ENCODE measurements around the gene ZNF865.

The ZNF865 gene

DNA sequence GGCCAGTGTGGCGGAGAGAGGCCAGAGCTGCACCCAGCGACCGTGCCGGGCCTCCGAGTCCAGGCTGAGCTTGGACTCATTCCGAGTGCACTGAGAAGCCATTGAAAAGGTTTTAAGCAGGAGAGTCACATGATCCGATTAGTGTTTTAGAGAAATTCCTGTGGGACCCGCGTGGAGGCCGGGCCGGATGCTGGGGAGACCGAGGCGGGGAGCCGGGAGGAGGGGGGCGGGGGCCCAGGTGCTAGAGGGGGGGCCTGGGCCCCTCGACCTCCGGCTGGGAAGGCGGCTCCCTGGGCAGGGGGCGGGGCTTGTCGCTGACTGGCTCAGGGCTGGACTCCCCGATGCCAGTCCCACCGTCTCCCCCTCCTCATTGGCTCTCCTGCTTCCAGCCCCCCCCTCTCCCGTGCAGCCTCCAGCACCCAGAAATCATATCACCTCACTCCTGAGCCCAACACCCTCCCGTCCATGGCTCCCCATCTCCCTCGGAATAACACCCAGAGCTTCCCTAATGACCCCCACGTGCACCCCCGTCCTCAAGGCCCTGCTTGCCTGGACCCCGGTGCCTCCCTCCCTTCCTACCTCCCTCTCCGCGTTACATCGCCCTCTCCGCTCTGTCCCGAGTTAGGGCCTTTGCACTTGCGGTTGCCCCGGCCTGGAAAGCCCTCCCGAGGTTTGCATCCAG is 19.6 kb upstream of the ZNF865 start:
- DNase-seq (ENCODE audit: low read depth): peak; percentile 63
- peak overlapping the region; percentile 21 for H3K4me3 ChIP-seq (ENCODE audit: low read depth, low read length)

DNA sequence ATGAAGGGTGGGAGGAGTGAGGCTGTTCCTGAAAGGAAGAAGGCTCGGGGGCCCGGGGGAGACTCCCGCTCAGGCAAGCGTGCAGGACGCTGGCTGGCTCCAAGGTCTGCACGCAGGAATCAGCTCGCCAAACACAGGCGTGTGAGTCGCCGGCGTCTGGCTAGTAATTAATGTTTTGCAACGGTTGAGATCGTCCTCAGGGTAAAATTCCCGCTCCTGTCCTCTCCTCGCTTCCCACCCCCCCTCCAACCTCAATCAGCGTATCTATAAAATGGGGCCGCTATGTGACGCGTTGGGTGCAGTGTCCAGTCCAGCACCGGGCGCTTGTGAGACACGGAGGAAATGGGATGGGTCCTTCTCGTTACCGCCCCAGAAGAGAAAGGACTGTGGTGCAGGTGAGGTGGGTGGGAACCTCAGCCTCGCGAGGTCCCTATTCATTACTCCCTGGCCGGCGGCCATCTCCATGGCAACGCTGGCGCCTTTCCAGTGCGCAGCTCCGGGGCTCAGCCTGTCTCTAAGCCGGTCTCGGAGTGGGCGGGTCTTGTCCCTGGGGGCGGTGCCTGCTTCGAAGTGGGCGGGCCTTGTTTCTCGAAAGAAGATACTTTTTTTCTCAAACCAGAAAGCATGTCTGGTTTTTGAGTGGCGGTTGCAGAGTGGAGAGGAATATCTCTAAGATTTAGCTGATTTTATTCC is 18.3 kb upstream of the ZNF865 start:
- H3K4me3 ChIP-seq (ENCODE audit: low read depth, low read length): peak overlapping the region; percentile 48
- peak; percentile 64 for DNase-seq (ENCODE audit: low read depth)

DNA sequence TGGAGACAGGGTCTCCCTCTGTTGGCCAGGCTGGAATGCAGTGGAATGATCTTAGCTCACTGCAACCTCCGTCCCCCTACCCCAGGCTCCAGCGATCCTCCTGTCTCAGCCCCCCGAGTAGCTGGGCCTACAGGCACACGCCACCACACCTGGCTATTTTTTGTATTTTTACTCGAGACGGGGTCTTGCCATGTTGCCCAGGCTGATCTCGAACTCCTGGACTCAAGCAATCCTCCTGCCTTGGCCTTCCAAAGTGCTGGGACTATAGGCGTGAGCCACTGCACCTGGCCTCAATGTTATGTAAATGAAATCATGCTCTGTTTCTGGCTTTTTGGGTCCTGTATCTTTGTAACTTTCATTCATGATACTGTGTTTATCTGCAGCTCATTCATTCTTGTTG is 16.7 kb upstream of the ZNF865 start:
- no peak for DNase-seq (ENCODE audit: low read depth)
- H3K4me3 ChIP-seq (ENCODE audit: low read depth, low read length): no peak overlapping the region

DNA sequence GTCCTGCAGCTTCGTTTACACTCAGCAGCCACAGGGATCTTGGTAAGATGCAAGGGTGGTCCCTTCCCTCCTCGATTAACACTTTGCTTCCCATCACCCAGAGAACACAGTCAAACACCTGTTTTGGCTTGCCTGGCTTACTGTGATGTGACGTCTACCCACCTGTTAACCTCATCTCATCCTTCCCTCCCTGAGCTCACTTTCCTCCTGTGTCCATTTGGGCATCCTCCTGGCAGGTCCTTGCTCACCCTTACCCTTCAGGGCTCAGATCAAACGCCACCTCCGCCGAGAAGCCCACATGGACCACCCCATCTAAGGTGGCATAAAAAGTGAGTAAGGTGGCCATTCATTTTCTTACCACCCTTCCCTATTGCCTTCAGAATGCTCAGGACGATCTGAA is 15.3 kb upstream of the ZNF865 start:
- H3K4me3 ChIP-seq (ENCODE audit: low read depth, low read length): no peak overlapping the region
- no peak for DNase-seq (ENCODE audit: low read depth)

DNA sequence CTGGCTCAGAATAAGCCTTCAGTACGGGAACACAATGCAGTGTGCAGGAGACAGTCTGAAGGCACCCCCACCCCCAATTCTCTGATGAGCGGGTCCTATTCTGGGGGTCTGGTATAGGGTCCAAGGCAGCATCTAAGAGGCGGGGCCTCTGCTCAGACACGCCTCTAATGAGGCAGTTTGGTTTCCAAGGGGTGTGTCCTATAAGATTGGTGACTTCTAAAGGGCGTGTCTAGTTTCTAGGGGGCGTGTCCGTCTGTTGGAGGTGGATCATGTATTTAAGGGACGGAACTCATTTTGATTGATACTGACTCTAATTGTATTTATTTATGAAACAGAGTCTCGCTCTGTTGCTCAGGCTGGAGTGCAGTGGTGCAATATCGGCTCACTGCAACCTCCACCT is 14.8 kb upstream of the ZNF865 start:
- no peak for DNase-seq (ENCODE audit: low read depth)
- no peak overlapping the region for H3K4me3 ChIP-seq (ENCODE audit: low read depth, low read length)

DNA sequence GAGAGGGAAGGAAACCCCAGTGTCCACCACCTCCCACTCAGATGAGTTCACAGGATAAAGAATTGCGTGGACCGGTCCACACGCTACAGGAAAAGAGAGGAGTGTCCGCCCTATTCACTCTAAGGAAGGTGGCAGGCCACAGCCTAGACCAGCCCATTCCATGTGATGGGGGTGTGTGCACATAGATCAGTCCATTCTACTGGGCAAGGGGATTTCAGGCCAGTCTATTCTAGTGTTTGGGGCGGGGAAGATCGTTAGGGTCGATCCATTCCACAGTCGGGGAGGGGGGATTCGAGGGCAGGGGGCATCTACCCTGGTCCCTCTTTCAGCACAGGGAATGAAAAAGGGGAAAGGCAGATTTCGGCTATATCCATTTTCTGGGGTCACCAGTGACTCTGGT is 13.9 kb upstream of the ZNF865 start:
- H3K4me3 ChIP-seq (ENCODE audit: low read depth, low read length): no peak overlapping the region
- no peak for DNase-seq (ENCODE audit: low read depth)

DNA sequence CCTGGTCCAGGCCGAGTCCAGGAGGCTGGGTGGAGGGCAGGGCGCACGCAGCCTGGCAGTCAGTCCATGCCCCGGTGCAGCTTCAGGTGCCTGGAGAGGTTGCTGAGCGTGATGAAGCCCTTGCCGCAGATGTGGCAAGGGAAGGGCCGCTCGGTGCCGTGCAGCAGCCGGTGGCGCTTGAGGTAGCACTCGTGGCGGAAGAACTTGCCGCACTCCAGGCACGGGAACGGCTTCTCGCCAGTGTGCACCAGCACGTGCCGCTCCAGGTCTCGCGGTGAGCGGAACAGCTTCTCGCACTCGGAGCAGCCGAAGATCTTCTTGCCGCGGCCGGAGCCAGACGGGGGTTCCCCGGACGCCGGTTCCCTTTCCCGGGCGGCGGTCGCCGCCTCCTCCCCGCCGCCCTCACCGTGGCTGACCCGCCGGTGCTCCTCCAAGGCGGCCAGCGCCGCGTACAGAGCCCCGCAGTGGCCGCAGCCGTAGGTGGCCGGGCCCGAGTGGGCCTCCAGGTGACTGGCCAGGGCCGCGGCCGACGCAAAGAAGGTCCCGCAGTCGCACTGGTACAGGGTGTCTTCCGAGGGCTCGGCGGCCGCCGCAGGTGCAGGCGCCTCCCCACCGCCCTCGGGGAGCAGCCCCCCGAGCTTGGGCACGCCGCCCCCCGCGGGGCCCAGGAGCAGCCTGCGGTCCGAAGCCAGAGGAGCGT is 12.9 kb upstream of the ZNF865 start:
- H3K4me3 ChIP-seq (ENCODE audit: low read depth, low read length): no peak overlapping the region
- no peak for DNase-seq (ENCODE audit: low read depth)

DNA sequence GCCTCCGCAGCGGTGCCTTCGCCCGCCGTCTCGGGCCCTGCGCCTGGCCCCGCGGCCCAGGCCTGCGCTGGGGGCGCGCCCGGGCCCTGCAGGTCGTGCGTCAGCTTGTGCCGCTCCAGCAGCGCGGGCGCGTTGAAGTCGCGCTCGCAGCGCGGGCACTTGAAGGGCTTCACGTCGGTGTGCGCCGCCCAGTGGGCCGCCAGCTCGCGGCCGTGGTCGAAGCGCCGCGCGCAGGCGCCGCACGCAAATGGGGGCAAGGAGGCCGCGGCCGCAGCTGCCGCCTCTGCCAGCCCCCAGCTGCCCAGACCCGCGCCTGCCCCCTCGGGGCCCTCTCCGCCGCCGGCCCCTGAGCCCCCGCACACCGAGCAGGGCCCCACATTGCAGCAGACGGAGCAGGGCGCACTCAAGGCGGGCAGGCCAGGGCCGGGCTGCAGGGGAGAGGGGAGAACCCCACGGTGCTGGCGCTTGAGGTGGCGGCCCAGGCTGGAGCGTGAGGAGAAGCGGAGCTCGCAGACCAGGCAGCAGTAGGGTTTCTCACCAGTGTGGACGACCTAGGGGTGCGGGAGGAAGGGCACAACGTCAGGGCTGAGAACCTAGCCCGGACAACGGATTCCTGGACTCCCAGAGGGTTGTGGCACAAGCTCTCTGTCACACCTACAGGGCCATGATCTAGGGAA is 12.2 kb upstream of the ZNF865 start:
- no peak overlapping the region for H3K4me3 ChIP-seq (ENCODE audit: low read depth, low read length)
- DNase-seq (ENCODE audit: low read depth): no peak

DNA sequence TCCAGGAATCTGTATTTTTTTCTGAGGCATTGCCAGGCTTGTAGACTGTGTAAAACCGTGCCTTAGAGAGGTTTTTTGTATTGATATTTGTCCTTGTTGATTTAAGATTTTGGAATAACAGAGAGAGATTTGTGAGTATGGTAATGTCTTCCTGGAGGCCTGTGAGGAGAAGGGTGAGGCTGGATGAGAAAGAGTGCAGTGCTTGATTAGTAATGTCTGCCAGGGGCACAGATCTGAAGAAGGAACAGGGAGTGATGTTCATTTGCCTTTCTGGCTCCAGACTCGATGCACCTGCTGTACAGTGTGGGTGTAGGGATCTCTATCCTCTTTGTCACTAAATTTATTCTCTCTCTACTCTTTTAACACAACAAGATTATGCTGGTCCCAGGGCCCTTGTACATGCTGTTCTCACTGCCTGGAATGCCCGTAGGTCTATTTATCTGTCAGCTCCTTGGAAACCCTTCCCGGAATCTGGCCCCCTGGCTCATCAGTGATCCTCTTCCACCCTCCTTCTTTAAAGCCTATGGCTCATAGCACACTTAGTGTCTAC is 10.4 kb upstream of the ZNF865 start:
- H3K4me3 ChIP-seq (ENCODE audit: low read depth, low read length): no peak overlapping the region
- no peak for DNase-seq (ENCODE audit: low read depth)

DNA sequence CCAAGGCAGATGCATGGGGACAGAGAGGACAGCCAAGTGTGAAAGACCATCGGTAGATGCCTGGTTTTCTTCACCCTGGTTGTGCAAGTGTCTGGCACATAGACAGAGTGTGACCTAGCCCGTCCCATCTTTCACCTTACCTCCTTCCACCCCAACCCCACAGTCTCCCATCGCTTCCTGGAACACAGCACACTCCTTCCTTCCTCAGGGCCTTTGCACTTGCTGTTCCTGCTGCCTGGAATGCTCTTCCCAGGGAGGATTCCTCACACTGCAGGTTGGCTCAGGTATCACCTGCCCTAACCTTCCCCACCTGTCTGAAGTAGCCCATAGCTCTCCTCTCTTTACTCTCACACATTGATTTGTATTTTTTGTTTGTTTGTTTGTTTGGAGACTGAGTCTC is 9.1 kb upstream of the ZNF865 start:
- DNase-seq (ENCODE audit: low read depth): no peak
- H3K4me3 ChIP-seq (ENCODE audit: low read depth, low read length): no peak overlapping the region

DNA sequence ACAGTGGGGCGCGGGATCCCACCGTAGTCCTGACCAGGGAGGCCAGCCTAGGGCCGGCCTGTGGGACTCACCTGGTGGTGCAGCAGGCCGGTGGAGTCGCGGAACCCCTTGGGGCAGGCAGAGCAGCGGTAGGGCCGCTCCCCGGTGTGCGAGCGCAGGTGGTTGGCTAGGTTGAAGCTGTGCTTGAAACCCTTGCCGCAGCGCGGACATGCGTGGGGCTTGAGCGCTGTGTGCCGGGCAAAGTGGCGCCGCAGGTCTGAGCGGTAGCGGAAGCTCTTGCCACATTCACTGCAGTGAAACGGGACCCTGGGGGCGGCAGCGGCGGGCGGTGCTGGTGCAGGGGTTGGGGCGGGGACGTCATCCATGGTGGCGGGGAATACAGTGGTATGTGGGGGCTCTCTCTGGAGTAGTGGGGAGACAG is 7.9 kb upstream of the ZNF865 start:
- H3K4me3 ChIP-seq (ENCODE audit: low read depth, low read length): no peak overlapping the region
- no peak for DNase-seq (ENCODE audit: low read depth)

DNA sequence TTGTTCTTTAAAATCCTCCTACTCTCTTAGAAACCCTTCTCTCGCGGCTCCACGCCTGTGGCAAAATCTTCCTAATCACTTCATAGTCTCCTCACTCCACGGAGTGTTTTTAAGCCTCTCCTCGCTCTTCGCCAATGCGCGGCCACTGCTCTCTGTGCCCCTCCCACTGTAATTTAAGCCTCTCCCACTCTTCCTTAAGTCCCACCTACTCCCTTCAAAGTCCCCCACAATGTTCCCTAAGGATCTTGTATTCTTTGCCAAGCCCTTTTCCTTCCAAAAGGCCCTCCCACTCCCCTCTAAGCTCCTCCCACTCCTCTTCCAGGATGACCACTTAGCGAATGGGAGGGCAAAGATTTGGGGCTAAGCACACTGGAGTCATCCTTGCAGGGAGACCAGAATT is 7.4 kb upstream of the ZNF865 start:
- no peak for DNase-seq (ENCODE audit: low read depth)
- no peak overlapping the region for H3K4me3 ChIP-seq (ENCODE audit: low read depth, low read length)

DNA sequence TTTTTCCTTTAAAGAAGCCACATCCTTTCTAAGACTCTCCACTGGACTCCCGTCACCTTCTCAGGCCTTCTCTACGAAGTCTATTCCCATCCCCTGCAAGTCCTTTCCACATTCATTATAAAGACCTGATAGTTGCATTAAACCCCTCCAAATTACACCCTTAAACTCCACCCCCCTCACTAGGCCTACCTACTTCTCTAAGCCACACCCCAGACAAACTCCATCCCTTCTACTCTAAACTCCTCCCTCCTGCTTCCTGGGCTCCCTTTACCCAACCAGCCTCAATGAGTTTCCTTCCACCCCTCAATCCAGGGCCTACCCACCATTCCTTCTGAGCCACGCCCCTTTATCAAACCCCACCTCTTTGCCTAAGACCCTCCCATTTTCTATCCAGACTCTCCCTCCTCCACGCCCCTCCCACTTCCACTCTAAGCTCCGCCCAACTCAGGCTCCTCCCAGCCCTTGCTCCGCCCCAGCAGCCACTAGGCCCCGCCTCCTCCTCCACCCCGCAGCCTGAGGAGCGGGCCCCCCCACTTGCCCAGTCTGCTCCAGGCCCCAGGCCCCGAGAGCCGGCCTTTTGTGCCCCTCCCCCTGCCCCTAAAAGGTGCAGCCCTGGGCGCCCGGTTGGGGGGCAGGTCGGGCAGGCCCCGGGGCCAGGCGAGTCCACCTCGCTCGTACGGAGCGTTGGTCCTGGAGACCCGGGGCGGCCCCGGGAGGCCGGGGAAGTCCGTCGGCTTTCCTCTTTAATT is 6.6 kb upstream of the ZNF865 start:
- H3K4me3 ChIP-seq (ENCODE audit: low read depth, low read length): peak overlapping the region; percentile 82
- DNase-seq (ENCODE audit: low read depth): peak; percentile 79

DNA sequence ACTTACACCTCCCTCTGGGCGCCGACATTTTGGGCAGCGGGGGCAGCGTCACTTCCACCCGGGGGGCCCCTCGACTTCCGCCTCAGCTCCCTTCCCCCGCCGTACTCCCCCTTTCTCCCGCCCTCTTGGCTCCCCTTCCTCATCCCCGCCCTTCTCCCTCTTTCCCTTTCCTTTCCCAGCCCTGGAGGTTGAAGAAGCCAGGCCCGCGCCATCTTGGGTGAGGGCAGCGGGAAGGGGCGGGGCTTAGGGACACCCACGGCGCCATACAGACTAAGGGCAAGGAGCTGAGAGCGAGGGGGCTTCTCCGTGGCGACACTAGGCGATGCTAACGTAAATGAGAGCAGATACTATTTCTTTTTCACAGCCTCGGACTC is 6.0 kb upstream of the ZNF865 start, which contains the start of gene FIZ1:
TSS of gene FIZ1 (minus strand) at position 50 of the 374 bp plus-strand sequence. CDS start 1,652 bp downstream, outside the sequence.
- peak within 1 kb of the TSS; percentile 82 for H3K4me3 ChIP-seq (ENCODE audit: low read depth, low read length)
- DNase-seq (ENCODE audit: low read depth): peak; percentile 97

DNA sequence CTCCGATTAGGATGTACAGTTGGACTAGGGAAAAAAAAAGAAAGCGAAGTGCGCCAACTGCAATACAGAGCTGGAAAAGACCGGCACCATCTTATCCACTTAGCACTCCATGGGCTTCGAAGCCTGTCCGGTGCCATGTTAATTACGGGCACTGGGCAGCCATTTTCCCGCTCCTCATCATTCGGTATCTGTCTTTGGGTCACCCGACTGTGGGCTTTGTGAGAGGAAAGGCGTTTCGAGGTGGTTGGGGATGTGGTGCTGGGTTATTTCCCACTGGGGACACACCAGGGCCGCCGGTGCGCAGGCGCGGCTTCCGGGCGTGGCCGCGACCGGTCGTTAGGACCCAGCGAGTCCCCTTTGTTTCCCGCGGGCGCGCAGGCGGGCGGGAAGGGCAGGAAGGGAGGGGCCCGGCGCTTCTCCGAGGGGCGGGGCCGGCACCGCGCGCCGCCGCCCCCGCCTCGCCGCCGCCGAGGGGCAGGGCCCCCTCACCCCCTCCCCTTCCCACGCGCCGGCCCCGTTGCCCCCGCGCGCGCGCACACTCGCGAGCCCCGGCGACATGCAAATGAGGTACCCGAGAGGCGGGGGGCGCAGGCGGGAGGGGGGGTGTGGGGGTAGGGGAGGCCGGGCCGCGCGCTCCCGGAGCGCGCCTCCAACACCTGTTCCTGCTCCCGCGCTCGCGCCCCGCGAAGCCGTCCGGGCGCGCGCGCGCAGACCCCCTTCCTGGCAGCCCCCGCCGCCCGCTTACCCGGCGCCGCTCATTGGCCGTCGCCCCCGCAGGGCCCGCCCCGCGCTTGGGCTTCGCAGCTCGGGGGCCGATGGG is 5.4 kb upstream of the ZNF865 start, which contains the start of gene ZNF524:
TSS of gene ZNF524 (plus strand) at position 447 of the 820 bp plus-strand sequence. CDS start 1,825 bp downstream, outside the sequence.
- H3K4me3 ChIP-seq (ENCODE audit: low read depth, low read length): peak within 1 kb of the TSS; percentile 82
- DNase-seq (ENCODE audit: low read depth): peak; percentile 53

DNA sequence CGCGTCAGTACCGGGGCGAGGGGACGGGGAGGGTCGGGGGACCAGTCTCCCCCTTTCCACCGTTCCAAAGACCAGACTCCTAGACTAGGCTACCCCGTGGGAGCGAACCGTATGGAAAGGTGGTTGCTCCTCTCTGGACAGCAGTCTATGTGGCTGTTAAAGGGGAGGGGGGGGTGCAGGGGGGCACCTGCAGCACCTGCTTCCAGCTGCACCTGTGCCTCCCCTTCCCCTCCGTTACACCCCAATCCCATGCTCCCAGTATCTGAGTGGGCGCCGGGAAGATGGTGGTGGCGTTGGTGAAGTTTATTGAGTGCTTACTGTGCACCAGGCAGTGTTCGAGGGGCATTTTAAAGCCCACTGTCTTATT is 4.8 kb upstream of the ZNF865 start:
- peak overlapping the region; percentile 82 for H3K4me3 ChIP-seq (ENCODE audit: low read depth, low read length)
- no peak for DNase-seq (ENCODE audit: low read depth)

DNA sequence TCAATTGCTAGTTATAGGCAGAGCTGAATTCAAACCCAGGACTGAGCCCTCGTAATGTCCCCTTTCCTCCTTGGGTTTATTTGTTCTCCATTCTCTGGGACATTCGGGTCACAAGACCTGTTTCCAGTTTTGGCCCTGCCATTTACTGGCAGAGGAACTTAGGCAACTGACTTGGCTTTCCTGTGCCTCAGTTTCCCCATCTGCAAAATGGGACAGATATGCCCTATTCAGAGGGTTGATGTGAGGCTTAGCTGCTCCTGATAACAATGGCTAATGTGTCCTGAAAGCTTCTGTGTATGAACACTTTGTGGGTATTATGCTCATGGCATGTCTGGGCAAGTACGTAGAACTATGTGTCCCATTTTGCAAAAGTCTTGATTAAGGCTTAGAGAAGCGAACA is 4.4 kb upstream of the ZNF865 start:
- no peak for DNase-seq (ENCODE audit: low read depth)
- H3K4me3 ChIP-seq (ENCODE audit: low read depth, low read length): peak overlapping the region; percentile 82

Data from skeletal muscle cell (primary cell).